HL-60 (cell line): ENCODE measurements around the gene TPST2.

ENCODE experiments used
- POLR2AphosphoS5 ChIP-seq: IDR thresholded peaks from 2 replicates; pipeline ENCODE4 v1.6.1; 2012; ENCODE audit warnings: low read depth
- TF ChIP-seq, protein P1 (sequence below): IDR thresholded peaks from one replicate; pipeline ENCODE4 v1.5.1; 2011; ENCODE audit warnings: low read length, control low read depth, inconsistent platforms; ENCODE audit not compliant: insufficient read depth
- TF ChIP-seq, protein P2 (sequence below): IDR thresholded peaks from 2 replicates; pipeline ENCODE4 v1.6.1; 2012; ENCODE audit warnings: low read depth; ENCODE audit not compliant: insufficient replicate concordance

DNA sequence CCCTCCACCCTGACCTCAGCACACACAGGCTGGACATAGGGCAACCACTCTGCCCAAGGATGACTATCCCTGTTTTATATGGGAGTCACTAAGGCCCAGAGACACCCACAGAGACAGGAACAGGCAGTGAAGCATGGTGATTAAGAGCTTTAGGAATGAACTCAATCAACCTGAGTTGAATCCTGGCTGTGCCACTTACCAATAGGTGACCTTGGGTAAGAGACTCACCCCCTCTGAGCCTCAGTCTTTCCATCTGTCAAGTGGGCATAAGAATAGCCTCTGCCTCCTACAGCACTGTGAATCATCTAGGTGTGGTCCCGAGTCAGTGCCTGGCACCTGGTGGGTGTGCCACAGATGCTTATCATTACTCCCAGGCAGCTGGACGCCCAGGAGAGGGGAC lies 21.1 kb upstream of the TPST2 start:
- TF ChIP-seq, protein P1, sequence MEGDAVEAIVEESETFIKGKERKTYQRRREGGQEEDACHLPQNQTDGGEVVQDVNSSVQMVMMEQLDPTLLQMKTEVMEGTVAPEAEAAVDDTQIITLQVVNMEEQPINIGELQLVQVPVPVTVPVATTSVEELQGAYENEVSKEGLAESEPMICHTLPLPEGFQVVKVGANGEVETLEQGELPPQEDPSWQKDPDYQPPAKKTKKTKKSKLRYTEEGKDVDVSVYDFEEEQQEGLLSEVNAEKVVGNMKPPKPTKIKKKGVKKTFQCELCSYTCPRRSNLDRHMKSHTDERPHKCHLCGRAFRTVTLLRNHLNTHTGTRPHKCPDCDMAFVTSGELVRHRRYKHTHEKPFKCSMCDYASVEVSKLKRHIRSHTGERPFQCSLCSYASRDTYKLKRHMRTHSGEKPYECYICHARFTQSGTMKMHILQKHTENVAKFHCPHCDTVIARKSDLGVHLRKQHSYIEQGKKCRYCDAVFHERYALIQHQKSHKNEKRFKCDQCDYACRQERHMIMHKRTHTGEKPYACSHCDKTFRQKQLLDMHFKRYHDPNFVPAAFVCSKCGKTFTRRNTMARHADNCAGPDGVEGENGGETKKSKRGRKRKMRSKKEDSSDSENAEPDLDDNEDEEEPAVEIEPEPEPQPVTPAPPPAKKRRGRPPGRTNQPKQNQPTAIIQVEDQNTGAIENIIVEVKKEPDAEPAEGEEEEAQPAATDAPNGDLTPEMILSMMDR = no peak
- no peak for TF ChIP-seq POLR2AphosphoS5
- TF ChIP-seq, protein P2, sequence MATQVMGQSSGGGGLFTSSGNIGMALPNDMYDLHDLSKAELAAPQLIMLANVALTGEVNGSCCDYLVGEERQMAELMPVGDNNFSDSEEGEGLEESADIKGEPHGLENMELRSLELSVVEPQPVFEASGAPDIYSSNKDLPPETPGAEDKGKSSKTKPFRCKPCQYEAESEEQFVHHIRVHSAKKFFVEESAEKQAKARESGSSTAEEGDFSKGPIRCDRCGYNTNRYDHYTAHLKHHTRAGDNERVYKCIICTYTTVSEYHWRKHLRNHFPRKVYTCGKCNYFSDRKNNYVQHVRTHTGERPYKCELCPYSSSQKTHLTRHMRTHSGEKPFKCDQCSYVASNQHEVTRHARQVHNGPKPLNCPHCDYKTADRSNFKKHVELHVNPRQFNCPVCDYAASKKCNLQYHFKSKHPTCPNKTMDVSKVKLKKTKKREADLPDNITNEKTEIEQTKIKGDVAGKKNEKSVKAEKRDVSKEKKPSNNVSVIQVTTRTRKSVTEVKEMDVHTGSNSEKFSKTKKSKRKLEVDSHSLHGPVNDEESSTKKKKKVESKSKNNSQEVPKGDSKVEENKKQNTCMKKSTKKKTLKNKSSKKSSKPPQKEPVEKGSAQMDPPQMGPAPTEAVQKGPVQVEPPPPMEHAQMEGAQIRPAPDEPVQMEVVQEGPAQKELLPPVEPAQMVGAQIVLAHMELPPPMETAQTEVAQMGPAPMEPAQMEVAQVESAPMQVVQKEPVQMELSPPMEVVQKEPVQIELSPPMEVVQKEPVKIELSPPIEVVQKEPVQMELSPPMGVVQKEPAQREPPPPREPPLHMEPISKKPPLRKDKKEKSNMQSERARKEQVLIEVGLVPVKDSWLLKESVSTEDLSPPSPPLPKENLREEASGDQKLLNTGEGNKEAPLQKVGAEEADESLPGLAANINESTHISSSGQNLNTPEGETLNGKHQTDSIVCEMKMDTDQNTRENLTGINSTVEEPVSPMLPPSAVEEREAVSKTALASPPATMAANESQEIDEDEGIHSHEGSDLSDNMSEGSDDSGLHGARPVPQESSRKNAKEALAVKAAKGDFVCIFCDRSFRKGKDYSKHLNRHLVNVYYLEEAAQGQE = no peak
